OCI-LY1 (cell line): ENCODE data around the gene FRMD3.
"Not testable (repeated sequence)": the region's sequence is repeated elsewhere in the genome, so short reads cannot be mapped to it uniquely, and the experiment has no call there.

Source experiments
- H2AFZ ChIP-seq: fragments of 200-600 bp; sonication (generic), shearing (Covaris generic); 2 replicates; pipeline ENCODE4 v1.6.0; 2014; ENCODE audit warnings: antibody characterized with exemption, mild to moderate bottlenecking, low read length
- H3F3A ChIP-seq: fragments of 200-600 bp; sonication (generic), shearing (Covaris generic); 2 replicates; pipeline ENCODE4 v1.6.0; 2014; ENCODE audit warnings: mild to moderate bottlenecking, antibody characterized with exemption, low read length, moderate library complexity; ENCODE audit not compliant: insufficient read depth
- H3K27ac ChIP-seq: fragments of 200-600 bp; sonication (generic); 2 replicates; pipeline ENCODE4 v1.5.1; 2014; ENCODE audit warnings: low read length, mixed run types, mild to moderate bottlenecking, low read depth; ENCODE audit not compliant: poor library complexity, severe bottlenecking
- H3K27me3 ChIP-seq: fragments of 200-600 bp; sonication (generic); 2 replicates; pipeline ENCODE4 v1.6.0; 2014; ENCODE audit warnings: antibody characterized with exemption, mild to moderate bottlenecking, low read length, moderate library complexity; ENCODE audit not compliant: insufficient read depth
- H3K36me3 ChIP-seq: fragments of 200-600 bp; sonication (generic); 2 replicates; pipeline ENCODE4 v1.6.1; 2014; ENCODE audit warnings: mild to moderate bottlenecking, antibody characterized with exemption, low read length, moderate library complexity, mixed read lengths; ENCODE audit not compliant: insufficient read depth
- H3K4me1 ChIP-seq: fragments of 200-600 bp; sonication (generic); 2 replicates; pipeline ENCODE4 v1.5.1; 2014; ENCODE audit warnings: mild to moderate bottlenecking, low read length, moderate library complexity; ENCODE audit not compliant: insufficient read depth, severe bottlenecking
- H3K4me2 ChIP-seq: fragments of 200-600 bp; sonication (generic), shearing (Covaris generic); 2 replicates; pipeline ENCODE4 v1.6.1; 2014; ENCODE audit warnings: low read length
- H3K4me3 ChIP-seq: fragments of 200-600 bp; sonication (generic); 2 replicates; pipeline ENCODE4 v1.5.1; 2014; ENCODE audit warnings: low read length, low read depth, mild to moderate bottlenecking, mixed read lengths; ENCODE audit not compliant: poor library complexity, severe bottlenecking
- H3K79me2 ChIP-seq: fragments of 200-600 bp; shearing (Covaris generic); 2 replicates; pipeline ENCODE4 v1.6.1; 2016; ENCODE audit warnings: mixed run types, low read length, mixed read lengths; ENCODE audit not compliant: insufficient read depth
- H3K9ac ChIP-seq: fragments of 200-600 bp; sonication (generic), shearing (Covaris generic); 2 replicates; pipeline ENCODE4 v1.6.1; 2014; ENCODE audit warnings: mild to moderate bottlenecking, low read length, mixed read lengths
- H3K9me2 ChIP-seq: fragments of 200-600 bp; sonication (generic), shearing (Covaris generic); 2 replicates; pipeline ENCODE4 v1.6.1; 2014; ENCODE audit warnings: low read depth, mild to moderate bottlenecking, low read length, mixed read lengths
- H3K9me3 ChIP-seq: fragments of 200-600 bp; shearing (Covaris generic); 2 replicates; pipeline ENCODE4 v1.6.1; 2014; ENCODE audit warnings: low read length, mixed read lengths
- H4K20me1 ChIP-seq: fragments of 200-600 bp; sonication (generic), shearing (Covaris generic); 2 replicates; pipeline ENCODE4 v1.6.0; 2016; ENCODE audit warnings: mild to moderate bottlenecking, low read length; ENCODE audit not compliant: insufficient read depth
- CTCF ChIP-seq: fragments of 200-600 bp; sonication (generic), shearing (Covaris generic); IDR thresholded peaks from 2 replicates; pipeline ENCODE4 v1.5.1; 2017; ENCODE audit warnings: mild to moderate bottlenecking, antibody characterized with exemption, low read length, moderate library complexity, mixed read lengths
- EZH2 ChIP-seq: fragments of 200-600 bp; sonication (generic), shearing (Covaris generic); IDR thresholded peaks from 2 replicates; pipeline ENCODE4 v1.8.0; 2017; ENCODE audit warnings: borderline replicate concordance, mixed run types, mild to moderate bottlenecking, antibody characterized with exemption, low read length, moderate library complexity, mixed read lengths

FRMD3 gene

GRCh38 chr9:83521411-83521810 is 16.8 kb downstream of the FRMD3 start:
- Histone ChIP-seq H3K27me3 (no peaks in the 10 kb centered on the region), H3K9ac (no peak overlapping the region), H3F3A (no peaks in the 10 kb centered on the region), H3K4me1 (no peaks in the 10 kb centered on the region), H3K9me3 (no peaks in the 10 kb centered on the region), H4K20me1 (no peaks in the 10 kb centered on the region), H2AFZ (no peak overlapping the region), H3K27ac (no peak overlapping the region), H3K9me2 (no peaks in the 10 kb centered on the region), H3K36me3 (no peaks in the 10 kb centered on the region), H3K4me3 (no peak overlapping the region), H3K79me2 (no peaks in the 10 kb centered on the region), H3K4me2 (no peak overlapping the region)
- no peak for TF ChIP-seq CTCF
- TF ChIP-seq EZH2 = no peak

GRCh38 chr9:83521011-83521410 is 17.2 kb downstream of the FRMD3 start:
- no peaks in the 10 kb centered on the region for H3F3A ChIP-seq
- H3K9me3 ChIP-seq = no peaks in the 10 kb centered on the region
- H4K20me1 ChIP-seq = no peaks in the 10 kb centered on the region
- TF ChIP-seq EZH2 (no peak), CTCF (no peak)
- no peak overlapping the region for H3K4me3 ChIP-seq
- no peak overlapping the region for H3K27ac ChIP-seq
- no peaks in the 10 kb centered on the region for H3K36me3 ChIP-seq
- H3K27me3 ChIP-seq = no peaks in the 10 kb centered on the region
- no peaks in the 10 kb centered on the region for H3K79me2 ChIP-seq
- H3K9ac ChIP-seq = no peak overlapping the region
- H3K4me1 ChIP-seq = no peaks in the 10 kb centered on the region
- no peak overlapping the region for H2AFZ ChIP-seq
- H3K9me2 ChIP-seq = no peaks in the 10 kb centered on the region
- H3K4me2 ChIP-seq = no peak overlapping the region

DNA sequence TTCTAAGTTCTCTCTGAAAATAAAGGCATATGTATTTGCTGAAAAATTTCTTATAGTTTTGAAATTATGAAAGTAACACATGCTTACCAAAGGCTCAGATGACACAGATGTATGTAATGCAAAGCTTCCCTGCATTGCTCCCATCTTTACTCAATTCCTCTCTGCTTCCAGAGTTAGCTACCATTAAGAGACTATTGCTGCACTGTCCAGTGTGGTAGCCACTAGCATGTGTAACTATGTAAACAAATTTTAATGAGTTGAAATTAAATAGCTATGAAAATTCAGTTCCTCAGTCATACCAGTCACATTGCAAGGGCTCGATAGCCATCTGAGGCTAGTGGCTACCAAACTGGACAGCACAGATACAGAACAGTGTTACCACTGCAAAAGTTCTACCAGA is 17.9 kb downstream of the FRMD3 start:
- H3K79me2 ChIP-seq = no peaks in the 10 kb centered on the region
- H3K27ac ChIP-seq = no peak overlapping the region
- H3K27me3 ChIP-seq = no peaks in the 10 kb centered on the region
- no peaks in the 10 kb centered on the region for H3K36me3 ChIP-seq
- H2AFZ ChIP-seq = no peak overlapping the region
- H4K20me1 ChIP-seq = no peaks in the 10 kb centered on the region
- H3F3A ChIP-seq = no peaks in the 10 kb centered on the region
- no peak overlapping the region for H3K4me2 ChIP-seq
- H3K4me1 ChIP-seq = no peaks in the 10 kb centered on the region
- H3K9me2 ChIP-seq = no peaks in the 10 kb centered on the region
- no peak overlapping the region for H3K9ac ChIP-seq
- no peak for TF ChIP-seq CTCF
- TF ChIP-seq EZH2 = no peak
- no peak overlapping the region for H3K4me3 ChIP-seq
- H3K9me3 ChIP-seq = no peaks in the 10 kb centered on the region

DNA sequence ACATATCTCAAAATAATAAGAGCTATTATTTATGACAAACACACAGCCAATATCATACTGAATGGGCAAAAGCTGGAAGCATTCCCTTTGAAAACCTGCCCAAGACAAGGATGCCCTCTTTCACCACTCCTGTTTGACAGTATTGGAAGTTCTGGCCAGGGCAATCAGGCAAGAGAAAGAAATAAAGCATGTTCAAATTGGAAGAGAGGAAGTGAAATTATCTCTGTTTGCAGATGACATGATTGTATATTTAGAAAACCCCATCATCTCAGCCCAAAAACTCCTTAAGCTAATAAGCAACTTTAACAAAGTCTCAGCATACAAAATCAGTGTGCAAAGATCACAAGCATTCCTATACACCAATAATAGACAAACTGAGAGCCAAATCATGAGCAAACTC is 20.2 kb downstream of the FRMD3 start:
- H3F3A ChIP-seq, H3K9me2 ChIP-seq, H3K4me1 ChIP-seq, H3K9me3 ChIP-seq, H3K4me2 ChIP-seq, H3K79me2 ChIP-seq, H3K27me3 ChIP-seq, H2AFZ ChIP-seq, H3K27ac ChIP-seq, H4K20me1 ChIP-seq, H3K9ac ChIP-seq, H3K36me3 ChIP-seq, H3K4me3 ChIP-seq: not testable (repeated sequence)
